K562 (cell line): Measurements from ENCODE around the gene ANKRD24. TPM values are rescaled to one million over a fixed set of nuclear protein-coding genes. Genes with fewer than 3 reads are reported as not detected.
A peak's percentile ranks its signal among the peaks of the same experiment; 100 is the strongest.

ENCODE experiments used
- ATAC-seq: fragments of 200-7000 bp; cut with Tn5 transposase; 3 replicates; pipeline ENCODE4 v1.9.1; 2020; ENCODE audit warnings: moderate library complexity
- BruUV-seq: library from RNA; stranded (reverse); fragments of 400-500 nt; replicated peaks from 2 replicates; lab custom pipeline; 2021; lab: Mats Ljungman, UMichigan
- CTCF ChIA-PET: fragments of 300-600 bp; formaldehyde crosslinking; extraction: SDS; loops from one replicate; lab custom pipeline; 2021; ENCODE audit warnings: low intra/inter-chr PET ratio; lab: Yijun Ruan, JAX
- POLR2A ChIA-PET: fragments of 300-600, 350-650 bp; sonication (Branson Sonifier 250); formaldehyde crosslinking; extraction: SDS; loops from one replicate; lab custom pipeline; 2021; ENCODE audit warnings: antibody characterized with exemption, inconsistent platforms; lab: Yijun Ruan, JAX
- DNase-seq, 4 experiments: peaks; one replicate each; pipeline versions ENCODE4 v3.0.0 to v3.0.0-alpha.2; 2011 to 2018; ENCODE audit warnings: low spot score in 3 of 4, mixed read lengths in 3 of 4; ENCODE audit errors: extremely low read depth in 1 of 4
- FAIRE-seq: peaks from 2 replicates; lab custom pipeline; 2011; peaks lifted over from hg19 to GRCh38; lab: Jason Lieb, UNC
- H2AFZ ChIP-seq: 2 replicates; pipeline ENCODE4 v1.6.0; 2011; ENCODE audit warnings: low read depth, low read length, control low read depth, inconsistent platforms
- H3K27ac ChIP-seq: fragments of 200-600 bp; 3 replicates; pipeline ENCODE4 v1.8.0; 2011; ENCODE audit warnings: low read depth, mild to moderate bottlenecking, control low read depth, inconsistent platforms, low read length, moderate library complexity, mixed read lengths; ENCODE audit errors: extremely low read depth
- H3K27me3 ChIP-seq, 2 experiments: fragments of 300-600 bp in 1 of 2; 2 replicates in 1 of 2; 3 replicates in 1 of 2; pipeline versions ENCODE4 v1.6.0 to v1.8.0; 2011; ENCODE audit warnings: inconsistent platforms in 2 of 2, low read length in 2 of 2, mild to moderate bottlenecking in 1 of 2, mixed read lengths in 1 of 2, moderate library complexity in 1 of 2; ENCODE audit not compliant: control insufficient read depth in 2 of 2, insufficient read depth in 2 of 2
- H3K36me3 ChIP-seq: fragments of 300-600 bp; 3 replicates; pipeline ENCODE4 v1.8.0; 2011; ENCODE audit warnings: mild to moderate bottlenecking, low read length, inconsistent platforms; ENCODE audit not compliant: control insufficient read depth, insufficient read depth
- H3K4me1 ChIP-seq, 2 experiments: fragments of 200-600 bp in 1 of 2; replicated peaks in 1 of 2; 2 replicates in 1 of 2; 3 replicates in 1 of 2; pipeline versions ENCODE4 v1.5.1 to v1.8.0; 2011; ENCODE audit warnings: inconsistent platforms in 2 of 2, low read length in 2 of 2, mild to moderate bottlenecking in 1 of 2, mixed read lengths in 1 of 2, moderate library complexity in 1 of 2; ENCODE audit not compliant: control insufficient read depth in 2 of 2, insufficient read depth in 2 of 2
- H3K4me2 ChIP-seq: 2 replicates; pipeline ENCODE4 v1.6.1; 2011; ENCODE audit warnings: low read length, control low read depth, inconsistent platforms, mixed read lengths; ENCODE audit not compliant: insufficient read depth
- H3K4me3 ChIP-seq: fragments of 200-600 bp; sonication (generic), shearing (Covaris generic); 2 replicates; pipeline ENCODE4 v1.5.1; 2016; ENCODE audit warnings: control low read depth, inconsistent platforms
- H3K79me2 ChIP-seq: fragments of 200-600 bp; 3 replicates; pipeline ENCODE4 v1.8.0; 2011; ENCODE audit warnings: low read length, inconsistent platforms; ENCODE audit not compliant: control insufficient read depth, insufficient read depth
- H3K9ac ChIP-seq, 2 experiments: 2 replicates each; pipeline versions ENCODE4 v1.6.0 to v1.6.1; 2011; ENCODE audit warnings: low read depth in 2 of 2, low read length in 2 of 2, control low read depth in 1 of 2, inconsistent platforms in 1 of 2, mild to moderate bottlenecking in 1 of 2, mixed read lengths in 1 of 2; ENCODE audit not compliant: insufficient read depth in 1 of 2
- H3K9me1 ChIP-seq: one replicate; pipeline ENCODE4 v1.6.0; 2011; ENCODE audit warnings: inconsistent platforms, mild to moderate bottlenecking, low read length, moderate library complexity; ENCODE audit not compliant: control insufficient read depth, insufficient read depth
- H3K9me3 ChIP-seq: replicated peaks from 2 replicates; pipeline ENCODE4 v1.5.1; 2011; ENCODE audit warnings: low read depth, low read length, inconsistent platforms; ENCODE audit not compliant: control insufficient read depth, insufficient read depth
- H4K20me1 ChIP-seq: replicated peaks from 2 replicates; pipeline ENCODE4 v1.6.1; 2011; ENCODE audit warnings: low read length, inconsistent platforms, mixed read lengths; ENCODE audit not compliant: control insufficient read depth, insufficient read depth
- EGR1 ChIP-seq: fragments of 450-650 bp; conservative IDR thresholded peaks from 2 replicates; pipeline ENCODE4 v1.6.1; 2017; ENCODE audit warnings: mild to moderate bottlenecking
- EP300 ChIP-seq: IDR thresholded peaks from 2 replicates; pipeline ENCODE4 v1.6.1; 2012; ENCODE audit warnings: low read length, improper control_type of control experiment
- HDAC2 ChIP-seq: fragments of 450-650 bp; IDR thresholded peaks from 2 replicates; pipeline ENCODE4 v1.6.1; 2016; ENCODE audit warnings: mild to moderate bottlenecking
- MAZ ChIP-seq, 2 experiments: fragments of 450-650 bp in 1 of 2; sonication (generic) in 1 of 2; formaldehyde crosslinking; IDR thresholded peaks in 1 of 2; conservative IDR thresholded peaks in 1 of 2; 2 replicates each; pipeline versions ENCODE4 v1.4.0 to v1.5.0; 2020; ENCODE audit warnings: mild to moderate bottlenecking in 1 of 2, missing genetic modification reagents in 1 of 2
- NFRKB ChIP-seq: fragments of 450-650 bp; IDR thresholded peaks from 2 replicates; pipeline ENCODE4 v1.6.1; 2016; ENCODE audit warnings: low read depth
- RBM25 ChIP-seq: fragments of 200-400 bp; formaldehyde crosslinking; IDR thresholded peaks from 2 replicates; pipeline ENCODE4 v1.6.1; 2018; ENCODE audit warnings: low read length, low read depth, moderate library complexity; ENCODE audit not compliant: severe bottlenecking
- RFX5 ChIP-seq: IDR thresholded peaks from 2 replicates; pipeline ENCODE4 v1.6.1; 2011; ENCODE audit warnings: low read depth, mild to moderate bottlenecking, improper control_type of control experiment, low read length
- SIRT6 ChIP-seq: IDR thresholded peaks from one replicate; pipeline ENCODE4 v1.6.1; 2012; ENCODE audit warnings: low read depth, mild to moderate bottlenecking, control low read depth, inconsistent platforms, low read length, moderate library complexity
- SMAD3 ChIP-seq: fragments of 450-650 bp; formaldehyde crosslinking; conservative IDR thresholded peaks from 2 replicates; pipeline ENCODE4 v1.4.0; 2020; ENCODE audit warnings: mild to moderate bottlenecking
- ZBTB17 ChIP-seq: fragments of 450-650 bp; formaldehyde crosslinking; IDR thresholded peaks from 2 replicates; pipeline ENCODE4 v1.4.0; 2020; ENCODE audit warnings: mild to moderate bottlenecking
- ZFX ChIP-seq: sonication (generic); formaldehyde crosslinking; IDR thresholded peaks from 2 replicates; pipeline ENCODE4 v1.8.0; 2022; ENCODE audit warnings: mild to moderate bottlenecking, missing genetic modification reagents, moderate library complexity
- ZNF79 ChIP-seq: fragments of 250-450 bp; sonication (Bioruptor Pico); IDR thresholded peaks from 2 replicates; pipeline ENCODE4 v1.4.0; 2020; ENCODE audit warnings: low read depth, mild to moderate bottlenecking, moderate library complexity
- WGBS: fragments of 100-300 bp; shearing (Covaris generic); methylation state at CpG from one replicate; pipeline ENCODE4 v1.1.6; 2016; ENCODE audit warnings: low coverage, mixed read lengths; ENCODE audit not compliant: insufficient coverage; ENCODE audit errors: missing lambda C conversion rate; 5-methylcytosine and 5-hydroxymethylcytosine counted together
- in situ Hi-C: fragments of 300-500 bp; cut with MboI; formaldehyde crosslinking; loops from 4 replicates; pipeline ENCODE4 v1.15.0; 2018; ENCODE audit warnings: inconsistent platforms, mixed read lengths
- intact Hi-C: fragments of 100-400 bp; cut with micrococcal nuclease; formaldehyde crosslinking; loops from 2 replicates; pipeline ENCODE4 v1.14.2; 2022
- polyA plus RNA-seq, 8 experiments: library from polyadenylated mRNA; depleted of rRNA in 4 of 8; stranded (reverse) in 5 of 8; unstranded in 3 of 8; fragments of >200 nt; fragmentation: Nextera tagmentation in 2 of 8; fragmentation: Illumina TruSeq in 1 of 8; extraction: Ambion mirVana in 2 of 8; extraction: Trizol in 1 of 8; gene quantifications; 2 replicates each; pipeline versions ENCODE4 v1.2.1 to v1.2.3, GENCODE V29; 2011 to 2014; ENCODE audit warnings: inconsistent platforms in 1 of 8, missing spikeins in 1 of 8
- total RNA-seq, 7 experiments: library from RNA; depleted of rRNA in 6 of 7; stranded (reverse); fragments of >200 nt in 6 of 7; fragmentation: Illumina TruSeq in 2 of 7; extraction: Trizol in 2 of 7; gene quantifications; 2 replicates each; pipeline versions ENCODE4 v1.2.1 to v1.2.3, GENCODE V29; 2011 to 2021; ENCODE audit warnings: low replicate concordance in 1 of 7
- TF ChIP-seq, protein P1 (sequence below), 2 experiments: IDR thresholded peaks in 1 of 2; conservative IDR thresholded peaks in 1 of 2; 2 replicates each; pipeline ENCODE4 v1.6.1; 2016; ENCODE audit warnings: low read depth in 2 of 2, mild to moderate bottlenecking in 1 of 2, missing compliant biosample characterization in 1 of 2, missing genetic modification characterization in 1 of 2, moderate library complexity in 1 of 2
- TF ChIP-seq, protein P2 (sequence below), 2 experiments: IDR thresholded peaks; 2 replicates each; pipeline ENCODE4 v1.6.1; 2011; ENCODE audit warnings: borderline replicate concordance in 1 of 2, control low read depth in 1 of 2, low read depth in 1 of 2, low read length in 1 of 2, mild to moderate bottlenecking in 1 of 2, mixed read lengths in 1 of 2, moderate library complexity in 1 of 2; ENCODE audit not compliant: insufficient read depth in 1 of 2, insufficient read length in 1 of 2, poor library complexity in 1 of 2, severe bottlenecking in 1 of 2; ENCODE audit errors: extremely low read depth in 1 of 2
- TF ChIP-seq, protein P3 (sequence below), 2 experiments: fragments of 250-450 bp in 1 of 2; fragments of 450-650 bp in 1 of 2; sonication (Bioruptor Pico) in 1 of 2; IDR thresholded peaks; 2 replicates each; pipeline versions ENCODE4 v1.6.1 to v1.8.0; 2016 to 2021; ENCODE audit warnings: mild to moderate bottlenecking in 2 of 2, moderate library complexity in 2 of 2, missing compliant biosample characterization in 1 of 2, missing genetic modification characterization in 1 of 2

Gene ANKRD24
- total and polyA plus RNA-seq, 9 of the 15 experiments (the other 6 are each of a cell fraction or from before 2014, with no cell fraction given) = 0.07 to 0.12 (median 0.09) TPM; not detected in 5

DNA sequence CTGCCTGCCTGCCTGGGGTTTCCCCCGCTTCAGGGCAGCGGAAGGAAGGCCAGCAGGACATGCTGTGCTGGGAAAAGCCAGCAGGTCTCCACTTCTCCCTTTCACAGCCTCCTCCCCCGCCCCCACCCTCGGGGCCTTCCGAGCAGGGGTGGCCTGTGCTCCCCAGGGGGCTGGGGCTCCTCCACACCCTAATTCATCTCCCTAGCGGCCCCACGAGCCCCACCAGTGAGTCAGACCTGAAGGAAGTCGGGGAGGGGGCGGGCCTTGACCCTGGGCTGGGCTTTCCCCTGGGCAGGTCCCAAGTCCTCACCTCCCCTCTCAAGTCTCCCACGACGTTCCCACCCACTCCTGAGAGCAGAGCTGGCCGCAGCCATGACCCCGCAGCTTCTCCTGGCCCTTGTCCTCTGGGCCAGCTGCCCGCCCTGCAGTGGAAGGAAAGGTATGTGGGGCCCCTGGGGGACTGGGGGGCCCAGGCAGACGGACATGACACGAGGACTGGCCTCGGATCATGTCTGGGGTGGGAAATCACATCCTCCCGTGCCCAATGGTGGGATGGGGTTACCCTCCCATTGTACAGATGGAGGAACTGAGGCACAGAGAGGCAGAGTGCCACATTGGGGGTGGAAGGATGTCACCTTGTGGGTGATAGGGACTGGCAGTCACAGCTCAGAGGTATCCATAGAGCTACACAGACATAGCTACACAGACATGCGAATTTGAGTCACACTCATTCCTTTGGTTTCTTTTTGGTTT is 46.9 kb downstream of the ANKRD24 start, which contains the start of gene EBI3:
TSS of gene EBI3 (plus strand) at position 345 of the 753 bp plus-strand sequence. CDS start at position 373, 28 bp downstream.
- in situ Hi-C loops = no loop called here
- no TSS peak for BruUV-seq
- Histone ChIP-seq H3K9me3 (no peaks in the 10 kb centered on the region), H3K36me3 (no peaks in the 10 kb centered on the region), H2AFZ (peak within 1 kb of the TSS; percentile 66; the same call in 1 of the 2 replicates), H3K9me1 (no peaks in the 10 kb centered on the region), H3K27me3 (peaks cover 0 to 17% of the 10 kb centered on the region in 2 experiments; a peak in 2 of 5 replicates), H4K20me1 (0 out of 2 replicates have a peak, but pooled peaks cover 5% of the 10 kb centered on the region), H3K4me2 (0 out of 2 replicates have a peak within 1 kb of the TSS, but pooled peaks have one; percentile 18), H3K4me1 (peaks cover 8 to 35% of the 10 kb centered on the region in 2 experiments; a peak in 4 of 5 replicates), H3K4me3 (no peak within 1 kb of the TSS), H3K79me2 (no peaks in the 10 kb centered on the region), H3K9ac (peak within 1 kb of the TSS in 1 of 2 experiments; percentile 33; a peak in 1 of 4 replicates), H3K27ac (no peak within 1 kb of the TSS)
- 5% methylated on average over 12 of the region's 19 CpGs for WGBS
- intact Hi-C loops = no loop called here
- CTCF ChIA-PET = interaction anchor here (0.6 kb wide), 1 partner anchor 355 kb away, joined by 3 read pairs; no protein-coding TSS in a partner anchor
- DNase-seq = peak; percentile 50 to 78 (median 74)
- ATAC-seq = peak; percentile 61
- POLR2A ChIA-PET = interaction anchor here (0.6 to 1.1 kb wide), 2 partner anchors 8 to 15 kb away, joined by 3 read pairs; no protein-coding TSS in a partner anchor
- no peak for FAIRE-seq
- TF ChIP-seq SMAD3 (CRISPR knock-in tag) (no peak), MAZ (CRISPR knock-in tag; conservative IDR thresholded peaks at IDR 0.05 in 1 of 2, IDR thresholded peaks at IDR 0.05 in 1 of 2) (peak in 1 of 2 experiments; percentile 81; a peak in 2 of 4 replicates), EGR1 (peak; percentile 78), EP300 (no peak), NFRKB (no peak), ZNF79 (no peak), SIRT6 (no peak), ZFX (no peak), HDAC2 (peak; percentile 26; the same call in 1 of the 2 replicates), RBM25 (peak; percentile 28), RFX5 (no peak), ZBTB17 (CRISPR knock-in tag) (no peak)
- TF ChIP-seq, protein P1, sequence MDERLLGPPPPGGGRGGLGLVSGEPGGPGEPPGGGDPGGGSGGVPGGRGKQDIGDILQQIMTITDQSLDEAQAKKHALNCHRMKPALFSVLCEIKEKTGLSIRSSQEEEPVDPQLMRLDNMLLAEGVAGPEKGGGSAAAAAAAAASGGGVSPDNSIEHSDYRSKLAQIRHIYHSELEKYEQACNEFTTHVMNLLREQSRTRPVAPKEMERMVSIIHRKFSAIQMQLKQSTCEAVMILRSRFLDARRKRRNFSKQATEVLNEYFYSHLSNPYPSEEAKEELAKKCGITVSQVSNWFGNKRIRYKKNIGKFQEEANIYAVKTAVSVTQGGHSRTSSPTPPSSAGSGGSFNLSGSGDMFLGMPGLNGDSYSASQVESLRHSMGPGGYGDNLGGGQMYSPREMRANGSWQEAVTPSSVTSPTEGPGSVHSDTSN (CRISPR knock-in tag; IDR thresholded peaks at IDR 0.05; ENCODE audit: low read depth) = no peak
- TF ChIP-seq, protein P1 (tag; conservative IDR thresholded peaks at IDR 0.05; ENCODE audit: low read depth) = no peak
- TF ChIP-seq, protein P2, sequence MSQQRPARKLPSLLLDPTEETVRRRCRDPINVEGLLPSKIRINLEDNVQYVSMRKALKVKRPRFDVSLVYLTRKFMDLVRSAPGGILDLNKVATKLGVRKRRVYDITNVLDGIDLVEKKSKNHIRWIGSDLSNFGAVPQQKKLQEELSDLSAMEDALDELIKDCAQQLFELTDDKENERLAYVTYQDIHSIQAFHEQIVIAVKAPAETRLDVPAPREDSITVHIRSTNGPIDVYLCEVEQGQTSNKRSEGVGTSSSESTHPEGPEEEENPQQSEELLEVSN (IDR thresholded peaks at IDR 0.05; ENCODE audit: borderline replicate concordance in 1 of 2, extremely low read depth in 1 of 2, insufficient read depth in 1 of 2, insufficient read length in 1 of 2, low read depth in 1 of 2, low read length in 1 of 2, poor library complexity in 1 of 2, severe bottlenecking in 1 of 2) = no peak
- TF ChIP-seq, protein P3, sequence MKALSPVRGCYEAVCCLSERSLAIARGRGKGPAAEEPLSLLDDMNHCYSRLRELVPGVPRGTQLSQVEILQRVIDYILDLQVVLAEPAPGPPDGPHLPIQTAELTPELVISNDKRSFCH (CRISPR knock-in tag; IDR thresholded peaks at IDR 0.05) = no peak
- TF ChIP-seq, protein P3 (tag; IDR thresholded peaks at IDR 0.05) = no peak
